Activated gamma-delta T cell (primary cell): ENCODE data around the gene CSF2.

ENCODE experiments used
- DNase-seq: peaks from one replicate; lab custom pipeline; 2025; lab: John Stamatoyannopoulos, UW

Gene CSF2

DNA sequence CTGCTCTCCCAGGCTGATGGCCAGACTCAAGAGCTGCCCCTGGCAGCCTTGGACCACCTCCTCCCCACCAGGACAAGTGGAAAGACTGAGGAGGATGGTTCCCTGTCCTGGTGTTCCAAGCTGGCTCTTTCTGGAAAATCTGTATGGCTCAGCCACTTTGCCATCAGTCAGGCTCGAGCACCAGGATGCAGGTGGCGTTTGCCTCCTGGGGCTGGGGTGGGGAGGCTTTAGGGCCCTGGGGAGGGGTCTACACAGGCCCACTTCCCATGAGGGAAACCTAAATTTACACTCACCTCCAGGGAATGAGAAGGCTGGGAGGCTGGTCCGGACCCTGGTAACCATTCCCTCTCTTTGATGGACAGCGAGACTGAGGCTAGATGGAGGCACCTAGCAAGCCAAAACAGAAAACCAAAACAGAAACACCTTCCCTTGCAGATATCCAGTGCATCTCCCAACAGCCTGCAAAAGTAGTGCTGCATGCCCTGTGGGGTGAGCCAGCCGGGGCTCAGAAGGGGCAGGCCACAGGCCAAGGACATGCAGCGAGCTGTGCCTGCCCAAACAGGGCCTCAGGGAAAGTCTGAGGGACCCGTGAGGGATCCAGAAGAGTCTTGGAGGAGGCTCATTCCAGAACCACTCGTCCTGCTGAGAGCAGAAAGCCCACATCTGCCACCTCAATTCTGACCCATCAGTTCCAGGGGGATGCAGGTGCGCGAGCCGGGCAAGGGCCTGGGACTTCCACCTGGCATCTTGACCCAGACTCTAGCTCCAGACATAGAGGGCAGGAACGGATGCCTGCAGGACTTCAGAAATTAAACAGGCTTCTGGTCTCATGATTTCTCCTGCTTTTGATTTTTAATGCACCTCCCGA, 5.4 kb upstream of the CSF2 start:
- no peak for DNase-seq

GRCh38 chr5:132069561-132069960, 4.0 kb upstream of the CSF2 start:
- DNase-seq: no peak

DNA sequence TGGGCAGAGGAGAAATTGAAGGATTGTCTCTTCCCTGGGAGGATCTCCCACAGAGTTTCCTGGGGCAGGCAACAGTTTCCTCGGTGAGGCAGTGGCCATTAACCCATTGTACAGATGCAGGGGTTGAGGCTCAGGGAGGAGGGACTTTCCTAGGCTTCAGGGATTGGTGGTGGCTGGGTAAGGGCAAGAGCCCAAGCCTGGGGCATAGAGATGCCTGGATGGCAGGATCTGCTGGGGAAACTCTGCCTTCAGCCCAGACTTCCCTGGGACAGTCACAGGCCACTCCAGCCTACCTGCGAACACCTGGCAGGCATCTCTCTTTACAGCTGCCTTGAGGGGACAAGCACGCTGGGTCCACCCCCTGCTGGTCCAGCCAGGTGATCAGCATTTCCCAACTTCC, 3.6 kb upstream of the CSF2 start:
- no peak for DNase-seq

DNA sequence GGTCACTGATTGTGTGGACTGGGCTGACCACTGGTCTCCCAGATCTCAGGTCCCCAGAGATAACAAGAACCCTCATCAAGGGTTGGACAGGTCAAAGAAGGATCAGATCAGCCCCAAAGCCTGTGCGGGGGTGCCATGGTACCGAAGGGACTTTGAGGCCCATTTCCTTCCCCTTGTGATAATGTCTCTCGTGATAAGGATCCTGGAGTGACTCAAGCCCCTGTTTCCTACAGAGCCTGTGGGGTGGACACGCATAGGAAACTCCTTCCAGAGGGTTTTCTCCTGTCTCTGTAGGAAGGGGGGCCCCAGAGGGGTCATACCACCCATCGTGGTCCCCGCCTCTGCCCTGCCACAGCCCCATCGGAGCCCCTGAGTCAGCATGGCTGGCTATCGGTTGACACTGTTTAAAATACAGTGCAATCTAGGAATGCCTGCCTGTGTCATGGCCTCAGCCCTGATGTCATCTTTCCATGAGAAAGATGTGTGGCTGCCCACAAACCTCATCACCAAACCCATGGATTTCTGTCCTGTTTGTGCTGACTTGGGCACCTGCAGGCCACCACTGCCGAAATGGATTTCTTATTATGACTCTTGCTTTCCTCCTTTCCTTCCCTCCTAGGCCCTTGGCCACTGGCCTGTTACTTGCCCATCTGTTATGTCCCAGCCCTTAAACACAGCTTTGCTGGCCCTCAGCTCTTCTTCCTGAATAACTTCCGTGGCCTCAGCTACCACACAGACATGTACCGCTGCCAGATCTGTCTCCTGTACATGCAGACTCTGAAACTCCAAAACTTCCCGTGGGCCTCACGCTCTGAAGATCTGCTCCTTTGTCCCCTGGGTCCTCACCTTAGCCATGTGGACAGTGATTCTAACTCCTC, 2.9 kb upstream of the CSF2 start:
- DNase-seq: no peak

DNA sequence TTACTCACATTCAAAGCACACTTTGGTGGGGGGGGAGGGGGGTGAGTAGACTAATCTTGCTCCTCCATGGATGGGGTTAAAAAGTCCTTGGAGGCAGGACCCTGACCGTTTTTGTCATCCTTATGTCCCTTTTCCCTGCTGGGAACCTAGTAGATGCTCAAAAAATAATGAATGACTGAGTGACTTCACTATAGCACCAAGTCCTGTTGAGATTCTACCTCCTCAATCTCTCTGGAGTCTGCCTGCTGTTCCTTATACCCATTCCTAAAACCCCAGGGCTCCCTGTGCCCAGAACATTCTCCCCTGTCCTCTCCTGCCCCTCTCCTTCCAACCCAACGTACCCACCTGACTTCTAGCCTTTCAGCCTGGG, 2.3 kb upstream of the CSF2 start:
- no peak for DNase-seq

DNA sequence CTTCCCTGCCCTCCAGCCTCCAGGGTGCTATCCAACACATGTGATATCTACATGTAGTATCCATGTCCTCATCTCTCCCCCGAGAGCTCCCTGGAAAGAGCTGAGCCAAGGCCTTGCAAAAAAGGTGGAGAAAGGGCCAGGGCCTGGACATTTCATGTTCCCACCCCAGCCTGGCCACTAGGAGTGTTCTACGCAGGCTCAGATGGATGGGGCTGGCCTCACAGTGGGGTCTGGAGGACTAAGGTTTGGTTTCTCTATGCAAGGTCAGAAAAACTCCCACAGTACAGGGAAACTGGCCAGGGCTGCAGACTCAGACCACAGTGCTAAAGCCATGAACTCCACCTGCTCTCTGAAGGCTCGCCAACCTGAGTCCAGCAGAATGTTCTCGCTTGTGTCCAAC, 1.5 kb upstream of the CSF2 start:
- DNase-seq: no peak

- no peak for DNase-seq
These were observed 1.1 kb upstream of the CSF2 start for GRCh38 chr5:132072528-132072927.

DNA sequence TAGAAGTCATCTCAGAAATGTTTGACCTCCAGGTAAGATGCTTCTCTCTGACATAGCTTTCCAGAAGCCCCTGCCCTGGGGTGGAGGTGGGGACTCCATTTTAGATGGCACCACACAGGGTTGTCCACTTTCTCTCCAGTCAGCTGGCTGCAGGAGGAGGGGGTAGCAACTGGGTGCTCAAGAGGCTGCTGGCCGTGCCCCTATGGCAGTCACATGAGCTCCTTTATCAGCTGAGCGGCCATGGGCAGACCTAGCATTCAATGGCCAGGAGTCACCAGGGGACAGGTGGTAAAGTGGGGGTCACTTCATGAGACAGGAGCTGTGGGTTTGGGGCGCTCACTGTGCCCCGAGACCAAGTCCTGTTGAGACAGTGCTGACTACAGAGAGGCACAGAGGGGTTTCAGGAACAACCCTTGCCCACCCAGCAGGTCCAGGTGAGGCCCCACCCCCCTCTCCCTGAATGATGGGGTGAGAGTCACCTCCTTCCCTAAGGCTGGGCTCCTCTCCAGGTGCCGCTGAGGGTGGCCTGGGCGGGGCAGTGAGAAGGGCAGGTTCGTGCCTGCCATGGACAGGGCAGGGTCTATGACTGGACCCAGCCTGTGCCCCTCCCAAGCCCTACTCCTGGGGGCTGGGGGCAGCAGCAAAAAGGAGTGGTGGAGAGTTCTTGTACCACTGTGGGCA, 642 bp downstream of the CSF2 start:
- no peak for DNase-seq

GRCh38 chr5:132074772-132075718, 1.5 kb downstream of the CSF2 start:
- no peak for DNase-seq

DNA sequence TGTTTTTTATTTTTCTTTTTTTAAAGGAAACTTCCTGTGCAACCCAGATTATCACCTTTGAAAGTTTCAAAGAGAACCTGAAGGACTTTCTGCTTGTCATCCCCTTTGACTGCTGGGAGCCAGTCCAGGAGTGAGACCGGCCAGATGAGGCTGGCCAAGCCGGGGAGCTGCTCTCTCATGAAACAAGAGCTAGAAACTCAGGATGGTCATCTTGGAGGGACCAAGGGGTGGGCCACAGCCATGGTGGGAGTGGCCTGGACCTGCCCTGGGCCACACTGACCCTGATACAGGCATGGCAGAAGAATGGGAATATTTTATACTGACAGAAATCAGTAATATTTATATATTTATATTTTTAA, 2.1 kb downstream of the CSF2 start:
- DNase-seq: no peak

- no peak for DNase-seq
These were observed 2.7 kb downstream of the CSF2 start for GRCh38 chr5:132076202-132076830.

DNA sequence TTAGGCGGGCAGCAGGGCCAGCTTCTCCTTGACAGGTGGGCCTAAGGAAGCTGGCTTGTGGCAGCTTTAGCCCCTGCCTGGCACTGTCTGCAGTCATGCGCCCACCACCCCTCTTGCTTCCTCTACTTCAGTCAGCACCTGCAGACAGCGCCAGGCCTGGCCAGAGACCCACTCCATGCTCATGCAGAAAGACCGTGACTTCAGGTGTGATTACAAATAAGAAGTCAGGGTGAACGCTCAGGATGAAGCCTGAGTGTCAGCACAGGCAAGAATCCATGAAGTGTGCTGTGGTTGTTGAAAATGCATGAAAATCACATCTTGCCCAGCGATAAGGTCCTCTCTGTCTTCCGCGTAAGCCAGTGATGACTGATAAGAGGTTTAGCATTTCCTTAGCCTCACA, 3.4 kb downstream of the CSF2 start:
- no peak for DNase-seq

DNA sequence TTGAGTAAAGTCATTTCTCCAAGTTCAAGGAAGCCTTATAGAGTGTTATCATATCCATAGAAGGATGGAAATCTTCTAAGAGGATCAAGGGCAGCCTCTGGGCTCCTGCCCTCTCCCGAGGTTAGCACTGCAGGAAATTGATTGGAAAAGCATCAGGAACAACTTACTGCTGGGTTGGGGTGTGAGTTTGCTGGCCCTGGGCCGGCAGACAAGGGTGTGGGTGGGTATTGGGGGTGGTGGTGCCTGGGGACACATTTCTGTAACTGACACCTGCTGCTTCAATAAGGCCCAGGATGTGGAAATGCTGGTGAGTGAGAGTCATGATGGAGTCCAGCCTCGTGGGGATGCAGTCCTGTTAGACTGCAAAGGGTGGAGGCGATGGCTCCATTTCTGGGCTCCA, 5.5 kb downstream of the CSF2 start:
- no peak for DNase-seq

GRCh38 chr5:132079619-132080018, 6.0 kb downstream of the CSF2 start:
- no peak for DNase-seq

- DNase-seq: no peak
These were observed 7.0 kb downstream of the CSF2 start for GRCh38 chr5:132080595-132080994.

- DNase-seq: no peak
These were observed 7.9 kb downstream of the CSF2 start for GRCh38 chr5:132081458-132081857.

- no peak for DNase-seq
These were observed 8.9 kb downstream of the CSF2 start for GRCh38 chr5:132082329-132083023.

DNA sequence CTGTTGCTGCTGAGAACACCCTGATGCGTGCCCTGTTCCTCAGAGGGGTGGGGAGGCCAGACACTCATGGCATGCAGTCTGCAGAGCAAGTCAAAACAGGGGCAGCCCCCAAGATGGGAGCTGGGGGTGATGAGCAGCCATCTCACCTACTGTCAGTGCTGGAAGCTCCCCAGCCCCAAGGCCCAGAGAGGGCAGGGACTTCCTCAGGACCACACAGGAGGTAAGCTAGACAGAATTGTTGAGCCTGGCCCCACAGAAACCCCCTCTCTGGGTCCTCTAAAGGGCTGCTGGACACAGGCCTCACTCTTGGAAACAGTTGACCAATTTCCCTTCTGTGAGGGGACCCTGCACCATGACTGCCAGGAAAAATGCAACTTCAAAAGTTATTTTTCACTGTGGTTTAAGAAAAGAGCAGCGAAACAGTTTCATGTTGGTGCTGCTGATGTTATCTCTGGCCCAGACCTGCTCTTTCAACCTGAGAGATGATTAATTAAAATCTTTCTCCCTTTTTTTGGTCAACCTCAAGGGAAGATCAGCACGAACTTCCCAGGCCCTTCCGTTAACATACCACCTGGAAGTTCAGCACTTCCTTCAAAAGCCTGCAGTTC, 9.6 kb downstream of the CSF2 start:
- DNase-seq: no peak

DNA sequence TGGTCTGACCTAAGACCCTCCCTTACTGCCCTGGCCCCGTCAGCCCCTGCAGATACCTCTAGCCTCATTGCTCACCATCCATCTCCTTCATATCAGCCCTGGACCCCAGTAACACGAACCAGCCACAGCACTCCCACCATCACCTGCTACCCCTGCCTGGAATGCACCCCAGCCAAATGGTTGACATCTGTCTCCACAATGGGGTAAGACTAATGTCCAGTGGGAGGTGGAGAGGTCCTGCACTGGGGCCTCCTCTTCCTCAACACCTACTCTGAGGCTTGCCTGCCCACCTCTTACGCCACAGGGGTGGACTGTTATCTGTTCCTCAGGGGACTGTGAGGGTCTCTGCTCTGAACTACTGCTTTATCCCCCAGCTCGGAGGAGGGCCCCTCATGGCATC, 12.1 kb downstream of the CSF2 start:
- no peak for DNase-seq

DNA sequence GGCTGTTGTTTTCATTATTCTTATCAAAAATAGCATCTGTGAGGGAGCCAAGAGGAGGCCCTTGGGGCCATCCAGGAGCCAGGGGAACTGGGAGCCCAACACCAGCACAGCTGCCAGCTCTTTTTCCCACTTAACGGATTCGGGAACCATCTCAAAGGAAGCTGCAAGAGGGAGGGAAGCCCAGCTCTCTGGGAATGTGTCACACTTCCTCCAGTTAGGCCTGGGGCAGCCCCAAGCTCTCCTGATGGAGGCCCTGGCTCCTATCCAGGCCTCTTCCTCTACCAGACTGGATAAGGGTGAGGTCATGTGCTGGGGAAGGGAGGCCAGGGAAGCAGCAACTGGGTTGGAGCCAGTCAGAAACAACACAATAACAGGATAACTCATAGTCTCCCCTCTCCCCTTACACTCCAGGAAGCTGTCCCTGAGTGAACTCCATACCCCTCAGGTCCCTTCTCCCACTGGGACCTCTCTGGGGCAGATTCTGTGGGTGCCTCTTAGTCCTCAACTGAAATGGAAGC, 12.7 kb downstream of the CSF2 start:
- no peak for DNase-seq
